Colonic mucosa (tissue), 4 donors: Measurements from ENCODE around the gene GPR42. TPM values are rescaled to one million over a fixed set of nuclear protein-coding genes. Genes with fewer than 3 reads are reported as not detected.

Experiments used
- DNase-seq: peaks from one replicate; pipeline ENCODE4 v3.0.0-alpha.2; 2020
- H3K27ac ChIP-seq: fragments of 200-600 bp; one replicate; pipeline ENCODE4 v1.8.0; 2021
- H3K27me3 ChIP-seq: fragments of 200-600 bp; one replicate; pipeline ENCODE4 v1.8.0; 2021
- H3K36me3 ChIP-seq: fragments of 200-600 bp; one replicate; pipeline ENCODE4 v1.8.0; 2021
- H3K4me1 ChIP-seq: fragments of 200-600 bp; one replicate; pipeline ENCODE4 v1.8.0; 2021; ENCODE audit warnings: mild to moderate bottlenecking
- H3K4me3 ChIP-seq: fragments of 200-600 bp; one replicate; pipeline ENCODE4 v1.8.0; 2021
- H3K9ac ChIP-seq, 2 donors: one replicate each; pipeline ENCODE4 v1.7.0; 2013; ENCODE audit warnings: control low read depth in 2 of 2, low read depth in 2 of 2, low read length in 2 of 2
- H3K9me3 ChIP-seq: fragments of 200-600 bp; one replicate; pipeline ENCODE4 v1.8.0; 2021
- intact Hi-C: fragments of 100-400 bp; cut with DNase I; formaldehyde crosslinking; loops from one replicate; pipeline ENCODE4 v1.14.1; 2022
- total RNA-seq, 2 donors: library from RNA; stranded (reverse); fragmentation: NEBNext Ultra II Directional in 1 of 2; extraction: Animal tissue kit (Norgen Biotek cat#: 25700) in 1 of 2; gene quantifications; one replicate each; pipeline ENCODE4 v1.2.1, GENCODE V29; 2021
- TF ChIP-seq, protein P1 (sequence below): fragments of 200-600 bp; IDR thresholded peaks from one replicate; pipeline ENCODE4 v1.8.0; 2022; ENCODE audit warnings: antibody characterized with exemption, mild to moderate bottlenecking
- donor health status: healthy.
- donor health status: DM: no; HTN: no; CAD: no.
- donor health status: DM: no; HTN: no; CAD: no.

GPR42 gene, protein sequence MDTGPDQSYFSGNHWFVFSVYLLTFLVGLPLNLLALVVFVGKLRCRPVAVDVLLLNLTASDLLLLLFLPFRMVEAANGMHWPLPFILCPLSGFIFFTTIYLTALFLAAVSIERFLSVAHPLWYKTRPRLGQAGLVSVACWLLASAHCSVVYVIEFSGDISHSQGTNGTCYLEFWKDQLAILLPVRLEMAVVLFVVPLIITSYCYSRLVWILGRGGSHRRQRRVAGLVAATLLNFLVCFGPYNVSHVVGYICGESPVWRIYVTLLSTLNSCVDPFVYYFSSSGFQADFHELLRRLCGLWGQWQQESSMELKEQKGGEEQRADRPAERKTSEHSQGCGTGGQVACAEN
- not detected for total RNA-seq

DNA sequence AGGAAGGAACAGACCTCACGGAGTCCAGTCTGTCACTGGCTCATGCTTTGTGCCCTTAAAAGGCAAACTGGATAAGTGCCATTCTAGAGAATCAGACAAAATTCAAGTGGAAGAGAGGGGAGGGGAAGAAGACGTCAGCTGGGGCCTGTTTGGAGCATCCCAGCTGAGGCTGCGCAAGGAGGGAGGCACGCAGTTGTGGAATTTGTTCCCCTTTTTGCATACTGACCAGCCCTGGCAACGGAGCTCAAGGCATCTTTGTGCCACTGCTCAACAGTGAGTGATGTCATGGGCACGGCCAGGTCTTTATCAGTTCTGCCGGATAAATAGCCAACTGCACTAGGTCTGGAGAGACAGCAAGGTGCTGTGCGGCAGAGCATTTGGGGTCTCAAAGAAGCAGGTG lies at the start of gene GPR42:
GPR42 (plus strand) TSS at position 347 of the 400 bp plus-strand sequence. CDS start 292 bp downstream, outside the sequence.
- Histone ChIP-seq H3K36me3 (no peaks in the 10 kb centered on the region), H3K27ac (no peak within 1 kb of the TSS), H3K4me1 (no peaks in the 10 kb centered on the region), H3K4me3 (no peak within 1 kb of the TSS), H3K27me3 (no peaks in the 10 kb centered on the region), H3K9ac (no peak within 1 kb of the TSS), H3K9me3 (no peaks in the 10 kb centered on the region)
- intact Hi-C loops: no loop called here
- TF ChIP-seq, protein P1, sequence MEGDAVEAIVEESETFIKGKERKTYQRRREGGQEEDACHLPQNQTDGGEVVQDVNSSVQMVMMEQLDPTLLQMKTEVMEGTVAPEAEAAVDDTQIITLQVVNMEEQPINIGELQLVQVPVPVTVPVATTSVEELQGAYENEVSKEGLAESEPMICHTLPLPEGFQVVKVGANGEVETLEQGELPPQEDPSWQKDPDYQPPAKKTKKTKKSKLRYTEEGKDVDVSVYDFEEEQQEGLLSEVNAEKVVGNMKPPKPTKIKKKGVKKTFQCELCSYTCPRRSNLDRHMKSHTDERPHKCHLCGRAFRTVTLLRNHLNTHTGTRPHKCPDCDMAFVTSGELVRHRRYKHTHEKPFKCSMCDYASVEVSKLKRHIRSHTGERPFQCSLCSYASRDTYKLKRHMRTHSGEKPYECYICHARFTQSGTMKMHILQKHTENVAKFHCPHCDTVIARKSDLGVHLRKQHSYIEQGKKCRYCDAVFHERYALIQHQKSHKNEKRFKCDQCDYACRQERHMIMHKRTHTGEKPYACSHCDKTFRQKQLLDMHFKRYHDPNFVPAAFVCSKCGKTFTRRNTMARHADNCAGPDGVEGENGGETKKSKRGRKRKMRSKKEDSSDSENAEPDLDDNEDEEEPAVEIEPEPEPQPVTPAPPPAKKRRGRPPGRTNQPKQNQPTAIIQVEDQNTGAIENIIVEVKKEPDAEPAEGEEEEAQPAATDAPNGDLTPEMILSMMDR: no peak
- no peak for DNase-seq

DNA sequence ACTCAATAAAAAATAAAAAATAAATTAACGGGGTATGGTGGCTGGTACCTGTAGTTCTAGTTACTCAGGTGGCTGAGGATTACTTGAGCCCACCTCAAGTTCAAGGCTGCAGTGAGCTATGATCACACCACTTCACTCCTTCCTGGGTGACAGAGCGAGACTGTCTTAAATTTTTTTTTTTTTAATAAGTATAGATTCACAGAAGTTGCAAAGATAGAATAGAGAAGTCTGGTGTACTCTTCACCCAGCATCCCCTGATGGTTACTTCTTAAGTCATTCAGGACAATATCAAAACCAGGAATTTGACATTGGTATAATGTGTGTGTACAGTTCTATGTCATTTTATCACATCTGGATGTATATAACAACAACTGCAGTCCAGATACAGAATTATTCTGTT lies 49.6 kb upstream of the GPR42 start:
- intact Hi-C loops: no loop called here
- no peak for DNase-seq
- no peaks in the 10 kb centered on the region for H3K4me1 ChIP-seq
- H3K4me3 ChIP-seq: no peak overlapping the region
- H3K36me3 ChIP-seq: no peaks in the 10 kb centered on the region
- H3K27ac ChIP-seq: no peak overlapping the region
- H3K27me3 ChIP-seq: no peaks in the 10 kb centered on the region
- H3K9ac ChIP-seq: no peak overlapping the region
- TF ChIP-seq, protein P1: no peak
- H3K9me3 ChIP-seq: no peaks in the 10 kb centered on the region

- H3K4me3 ChIP-seq: no peak overlapping the region
- H3K27ac ChIP-seq: no peak overlapping the region
- H3K9ac ChIP-seq: no peak overlapping the region
- intact Hi-C loops: no loop called here
- DNase-seq: no peak
- H3K27me3 ChIP-seq: no peaks in the 10 kb centered on the region
- H3K4me1 ChIP-seq: no peaks in the 10 kb centered on the region
- no peaks in the 10 kb centered on the region for H3K9me3 ChIP-seq
- TF ChIP-seq, protein P1: no peak
- no peaks in the 10 kb centered on the region for H3K36me3 ChIP-seq
Observed at GRCh38 chr19:35322014-35322413, 48.9 kb upstream of the GPR42 start.

GRCh38 chr19:35327642-35328041 lies 43.2 kb upstream of the GPR42 start:
- H3K36me3 ChIP-seq: no peaks in the 10 kb centered on the region
- no peaks in the 10 kb centered on the region for H3K27me3 ChIP-seq
- no peak for DNase-seq
- no peaks in the 10 kb centered on the region for H3K9me3 ChIP-seq
- no peak overlapping the region for H3K4me3 ChIP-seq
- no peak overlapping the region for H3K9ac ChIP-seq
- H3K4me1 ChIP-seq: no peaks in the 10 kb centered on the region
- intact Hi-C loops: no loop called here
- H3K27ac ChIP-seq: no peak overlapping the region
- TF ChIP-seq, protein P1: no peak

DNA sequence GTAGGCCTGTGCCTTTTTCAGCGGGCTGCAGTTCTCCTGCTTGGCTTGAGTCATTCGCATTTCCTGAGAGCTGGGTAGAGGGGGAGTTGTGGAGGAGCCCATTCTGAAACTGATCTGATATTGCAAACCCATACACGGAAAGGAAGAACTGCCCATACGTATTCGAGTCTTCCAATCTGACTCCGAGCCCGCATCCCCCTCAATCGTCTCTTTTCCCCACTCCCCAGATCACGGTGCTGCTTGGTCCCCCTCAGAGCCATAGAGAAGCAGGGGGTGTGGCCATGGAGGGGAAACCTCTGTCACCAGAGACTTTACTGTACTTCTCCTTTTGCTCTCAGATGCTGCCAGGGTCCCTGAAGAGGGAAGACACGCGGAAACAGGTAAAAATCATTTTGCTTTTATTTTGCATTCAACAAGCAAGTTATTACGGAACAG lies 42.0 kb upstream of the GPR42 start, which contains the start of gene CD22:
CD22 (plus strand) TSS at position 337 of the 435 bp plus-strand sequence. CDS start 2,854 bp downstream, outside the sequence.
- TF ChIP-seq, protein P1: no peak
- Histone ChIP-seq H3K27me3 (no peaks in the 10 kb centered on the region), H3K4me3 (no peak within 1 kb of the TSS), H3K4me1 (no peaks in the 10 kb centered on the region), H3K27ac (no peak within 1 kb of the TSS), H3K9ac (no peak within 1 kb of the TSS), H3K9me3 (no peaks in the 10 kb centered on the region), H3K36me3 (no peaks in the 10 kb centered on the region)
- DNase-seq: no peak
- intact Hi-C loops: no loop called here
